ENCODE data around the gene CLCA4. TPM values are rescaled to one million over a fixed set of nuclear protein-coding genes. Genes with fewer than 3 reads are reported as not detected.

The CLCA4 gene
- total and polyA plus RNA-seq, 2 of the 4 experiments (the other 2 are of a cell fraction), result not detected

GRCh38 chr1:86583032-86583431, 36.2 kb downstream of the CLCA4 start:
- Histone ChIP-seq H4K20me1 (ENCODE audit: insufficient read depth, low read length) (no peaks in the 10 kb centered on the region), H2AFZ (replicated peaks; ENCODE audit: low read length, poor library complexity) (no peak overlapping the region), H2BK5ac (ENCODE audit: low read depth, low read length, poor library complexity, severe bottlenecking) (no peak overlapping the region), H3K18ac (ENCODE audit: low read depth, low read length) (no peak overlapping the region), H3K14ac (replicated peaks; ENCODE audit: low read depth, low read length) (no peak overlapping the region), H3K9me1 (ENCODE audit: insufficient read depth, low read length) (no peaks in the 10 kb centered on the region), H2AK9ac (replicated peaks; ENCODE audit: low read depth, low read length, poor library complexity) (no peak overlapping the region), H2BK20ac (ENCODE audit: low read depth, low read length) (no peak overlapping the region), H3K27ac (ENCODE audit: insufficient read depth, low read length) (no peak overlapping the region), H3K4me3 (ENCODE audit: insufficient read depth, low read depth, low read length) (no peak overlapping the region), H2AK5ac (ENCODE audit: low read depth, low read length) (no peak overlapping the region), H3K9me3 (ENCODE audit: control insufficient read depth, insufficient read depth, low read length) (no peaks in the 10 kb centered on the region), H3K27me3 (ENCODE audit: control insufficient read depth, insufficient read depth, low read length) (no peaks in the 10 kb centered on the region; the same call in none of the 2 replicates), H4K5ac (ENCODE audit: low read depth, low read length) (no peak overlapping the region), H3K9ac (ENCODE audit: low read depth, low read length) (no peak overlapping the region), H2BK15ac (ENCODE audit: low read depth, low read length) (no peak overlapping the region), H3K4ac (ENCODE audit: low read depth, low read length) (no peak overlapping the region), H3K23ac (ENCODE audit: low read depth, low read length) (no peak overlapping the region), H3K36me3 (ENCODE audit: control insufficient read depth, insufficient read depth, low read length) (no peaks in the 10 kb centered on the region), H3K4me2 (ENCODE audit: low read depth, low read length) (no peak overlapping the region), H3K56ac (ENCODE audit: extremely low read depth, insufficient read depth, low read length) (no peak overlapping the region), H3K4me1 (ENCODE audit: control insufficient read depth, insufficient read depth, low read length) (no peaks in the 10 kb centered on the region), H4K91ac (ENCODE audit: insufficient read depth, low read depth, low read length) (no peak overlapping the region), H2BK120ac (ENCODE audit: low read depth, low read length) (no peak overlapping the region), H4K8ac (ENCODE audit: low read depth in 2 of 2, low read length in 2 of 2) (no peak overlapping the region), H3K79me1 (ENCODE audit: low read depth in 1 of 2, low read length in 2 of 2) (no peaks in the 10 kb centered on the region)
- dilution Hi-C loops (cut with HindIII; ENCODE audit: low sequenced_read_pairs, unreplicated experiment), result no loop called here
- no peak for DNase-seq
- TF ChIP-seq RCOR1 (IDR thresholded peaks at IDR 0.05; ENCODE audit: insufficient replicate concordance, low read length) (no peak), SMC3 (IDR thresholded peaks at IDR 0.05; ENCODE audit: low read depth, low read length) (no peak), RFX5 (IDR thresholded peaks at IDR 0.05; ENCODE audit: low read depth, low read length) (no peak)
- no peak for ATAC-seq (ENCODE audit: low read depth)
- BruUV-seq (replicated peaks), result no TSS peak
- in situ Hi-C loops (cut with MboI; ENCODE audit: low sequenced_read_pairs), result no loop called here
- ChIA-PET POLR2A (ENCODE audit: unreplicated experiment) (no interaction called here), CTCF (no interaction called here)
- whole genome bisulfite sequencing, 2 experiments (ENCODE audit: extremely low coverage in 2 of 2, insufficient read length in 1 of 2), result no CpG with 5 or more reads among the region's 1 CpG
- intact Hi-C loops (cut with micrococcal nuclease), result no loop called here
